GM12892 (cell line): ENCODE data around the gene RAP1B.

Experiments used
- DNase-seq: peaks from one replicate; pipeline ENCODE4 v3.0.0; 2011; ENCODE audit not compliant: insufficient read length
- FAIRE-seq: peaks from 2 replicates; lab custom pipeline; 2011; peaks lifted over from hg19 to GRCh38; lab: Jason Lieb, UNC
- POLR2A ChIP-seq: IDR thresholded peaks from 2 replicates; pipeline ENCODE4 v1.6.1; 2011; ENCODE audit warnings: low read depth, low read length, control low read depth
- POLR2AphosphoS5 ChIP-seq: IDR thresholded peaks from 2 replicates; pipeline ENCODE4 v1.6.1; 2011; ENCODE audit warnings: low read depth, low read length, control low read depth
- TAF1 ChIP-seq: IDR thresholded peaks from 2 replicates; pipeline ENCODE4 v1.6.1; 2011; ENCODE audit warnings: low read depth, mild to moderate bottlenecking, control low read depth, low read length, borderline replicate concordance

Gene RAP1B

GRCh38 chr12:68581926-68582325, 28.8 kb upstream of the RAP1B start:
- no peak for TF ChIP-seq TAF1
- DNase-seq = no peak
- FAIRE-seq = no peak

GRCh38 chr12:68585966-68586365, 24.7 kb upstream of the RAP1B start:
- FAIRE-seq = no peak
- TF ChIP-seq TAF1 = no peak
- TF ChIP-seq POLR2A = no peak
- no peak for TF ChIP-seq POLR2AphosphoS5
- DNase-seq = no peak

- no peak for DNase-seq
- no peak for FAIRE-seq
- TF ChIP-seq POLR2A (no peak), TAF1 (no peak), POLR2AphosphoS5 (no peak)
These were observed 23.2 kb upstream of the RAP1B start for GRCh38 chr12:68587448-68587873.

- DNase-seq (no peak), FAIRE-seq (no peak)
- no peak for TF ChIP-seq POLR2A
- TF ChIP-seq POLR2AphosphoS5 = no peak
- no peak for TF ChIP-seq TAF1
These were observed 21.5 kb upstream of the RAP1B start for GRCh38 chr12:68589194-68589593.

- DNase-seq = no peak
- FAIRE-seq = peak; percentile 80
- TF ChIP-seq POLR2AphosphoS5 (no peak), POLR2A (no peak), TAF1 (no peak)
These were observed 18.8 kb upstream of the RAP1B start for GRCh38 chr12:68591734-68592418.

- no peak for FAIRE-seq
- DNase-seq = no peak
- TF ChIP-seq POLR2AphosphoS5 (no peak), POLR2A (no peak), TAF1 (no peak)
These were observed 15.5 kb upstream of the RAP1B start for GRCh38 chr12:68595241-68595640.

- no peak for FAIRE-seq
These were observed 8.9 kb upstream of the RAP1B start for GRCh38 chr12:68601767-68602166.

GRCh38 chr12:68602720-68603119, 8.0 kb upstream of the RAP1B start:
- no peak for DNase-seq
- no peak for TF ChIP-seq POLR2AphosphoS5
- TF ChIP-seq POLR2A = no peak
- no peak for TF ChIP-seq TAF1
- FAIRE-seq = no peak

More at GRCh38 chr12:68601767-68602166, 8.9 kb upstream of the RAP1B start:
- TF ChIP-seq POLR2AphosphoS5 = no peak
- TF ChIP-seq TAF1 = no peak
- no peak for TF ChIP-seq POLR2A
- no peak for DNase-seq

- DNase-seq (no peak), FAIRE-seq (no peak)
- TF ChIP-seq TAF1 (no peak), POLR2A (no peak), POLR2AphosphoS5 (no peak)
These were observed 2.5 kb upstream of the RAP1B start for GRCh38 chr12:68608191-68608590.

- TF ChIP-seq POLR2A = no peak
- TF ChIP-seq TAF1 = no peak
- TF ChIP-seq POLR2AphosphoS5 = no peak
- DNase-seq (no peak), FAIRE-seq (no peak)
These were observed 715 bp upstream of the RAP1B start for GRCh38 chr12:68609998-68610369.

- FAIRE-seq (peak; percentile 67), DNase-seq (peak; percentile 34)
- TF ChIP-seq POLR2AphosphoS5 = no peak
- no peak for TF ChIP-seq POLR2A
- TF ChIP-seq TAF1 = no peak
These were observed 551 bp downstream of the RAP1B start for GRCh38 chr12:68611094-68611805.

GRCh38 chr12:68611806-68612160, 1.1 kb downstream of the RAP1B start:
- DNase-seq (no peak), FAIRE-seq (no peak)
- no peak for TF ChIP-seq POLR2AphosphoS5
- no peak for TF ChIP-seq TAF1
- TF ChIP-seq POLR2A = no peak
